Upper lobe of right lung (tissue), 1 donor: ENCODE measurements around the gene CNTD1. TPM values are rescaled to one million over a fixed set of nuclear protein-coding genes. Genes with fewer than 3 reads are reported as not detected.
A peak's percentile ranks its signal among the peaks of the same experiment; 100 is the strongest.

Source experiments
- ATAC-seq: fragments of 200-7000 bp; cut with Tn5 transposase; one replicate; pipeline ENCODE4 v1.9.1; 2020; ENCODE audit warnings: mild to moderate bottlenecking, moderate library complexity
- DNase-seq: peaks from one replicate; pipeline ENCODE4 v3.0.0-alpha.2; 2020
- H3K27ac ChIP-seq: fragments of 200-600 bp; one replicate; pipeline ENCODE4 v1.8.0; 2022
- H3K27me3 ChIP-seq: fragments of 200-600 bp; one replicate; pipeline ENCODE4 v1.8.0; 2022; ENCODE audit warnings: mild to moderate bottlenecking
- H3K36me3 ChIP-seq: fragments of 200-600 bp; one replicate; pipeline ENCODE4 v1.8.0; 2022
- H3K4me1 ChIP-seq: fragments of 200-600 bp; one replicate; pipeline ENCODE4 v1.8.0; 2022
- H3K4me3 ChIP-seq: fragments of 200-600 bp; one replicate; pipeline ENCODE4 v1.8.0; 2022; ENCODE audit warnings: mild to moderate bottlenecking
- H3K9me3 ChIP-seq: fragments of 200-600 bp; one replicate; pipeline ENCODE4 v1.8.0; 2022
- CTCF ChIP-seq: fragments of 200-600 bp; IDR thresholded peaks from one replicate; pipeline ENCODE4 v1.8.0; 2022; ENCODE audit warnings: antibody characterized with exemption
- intact Hi-C: fragments of 100-400 bp; cut with DNase I; formaldehyde crosslinking; loops from one replicate; pipeline ENCODE4 v1.11.0; 2022
- total RNA-seq: library from RNA; stranded (reverse); fragmentation: NEBNext Ultra II Directional; extraction: Animal tissue kit (Norgen Biotek cat#: 25700); gene quantifications from one replicate; pipeline ENCODE4 v1.2.1, GENCODE V29; 2021
- donor health status: DM: no; HTN: yes; CAD: no; lungs with severe emphysema.

CNTD1 gene
- total RNA-seq, 1 donor from 2014 or later = 0.14 TPM

- ATAC-seq (no peak), DNase-seq (no peak)
- peaks cover 4% of the 10 kb centered on the region for H3K4me1 ChIP-seq
- no peak overlapping the region for H3K27ac ChIP-seq
- no peaks in the 10 kb centered on the region for H3K9me3 ChIP-seq
- H3K4me3 ChIP-seq = no peak overlapping the region
- peaks cover 30% of the 10 kb centered on the region for H3K36me3 ChIP-seq
- intact Hi-C loops = no loop called here
- no peak for TF ChIP-seq CTCF
- H3K27me3 ChIP-seq = peaks cover 52% of the 10 kb centered on the region
These were observed 17.0 kb upstream of the CNTD1 start for GRCh38 chr17:42781639-42782165.

DNA sequence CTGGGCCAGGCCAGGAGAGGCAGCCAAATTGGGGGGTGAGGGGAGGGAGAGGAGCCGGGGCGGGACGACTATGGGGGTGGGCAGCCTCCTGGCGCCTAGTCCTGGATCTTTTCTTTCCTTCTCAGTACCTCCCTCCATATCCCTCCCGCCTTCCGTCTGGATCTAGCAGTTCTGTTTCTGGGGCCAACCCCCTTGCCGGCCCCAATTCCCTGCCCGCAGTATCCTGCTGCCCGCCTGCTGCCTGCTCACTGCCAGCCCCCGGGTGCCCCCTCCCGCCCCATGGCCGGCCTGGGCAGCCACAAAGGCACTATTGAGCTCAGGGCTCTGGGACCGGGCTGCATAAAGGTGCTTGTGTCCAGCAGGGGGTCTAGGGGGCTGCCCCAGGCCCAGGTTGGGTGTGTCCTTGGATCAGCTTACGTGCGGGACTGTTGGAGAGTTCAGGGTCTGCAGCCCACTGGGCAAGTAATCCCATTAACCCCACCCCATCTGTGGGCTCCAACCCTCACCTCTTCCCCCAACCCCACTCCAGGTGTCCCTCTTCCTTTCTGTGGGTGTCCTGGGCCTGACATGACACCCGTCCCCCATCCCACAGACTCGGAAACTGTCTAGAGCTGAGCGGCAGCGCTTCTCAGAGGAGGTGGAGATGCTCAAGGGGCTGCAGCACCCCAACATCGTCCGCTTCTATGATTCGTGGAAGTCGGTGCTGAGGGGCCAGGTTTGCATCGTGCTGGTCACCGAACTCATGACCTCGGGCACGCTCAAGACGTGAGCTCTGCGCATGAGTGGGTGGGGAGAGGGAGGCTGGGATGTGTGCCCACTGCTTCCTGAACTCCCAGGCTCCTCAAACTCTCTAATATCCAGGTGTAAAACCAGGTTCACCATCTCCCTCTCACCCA lies 16.2 kb upstream of the CNTD1 start:
- no peak for TF ChIP-seq CTCF
- Histone ChIP-seq H3K27ac (no peak overlapping the region), H3K27me3 (peaks cover 52% of the 10 kb centered on the region), H3K4me3 (no peak overlapping the region), H3K4me1 (peaks cover 4% of the 10 kb centered on the region), H3K36me3 (peaks cover 23% of the 10 kb centered on the region), H3K9me3 (no peaks in the 10 kb centered on the region)
- ATAC-seq (no peak), DNase-seq (no peak)
- intact Hi-C loops = no loop called here

DNA sequence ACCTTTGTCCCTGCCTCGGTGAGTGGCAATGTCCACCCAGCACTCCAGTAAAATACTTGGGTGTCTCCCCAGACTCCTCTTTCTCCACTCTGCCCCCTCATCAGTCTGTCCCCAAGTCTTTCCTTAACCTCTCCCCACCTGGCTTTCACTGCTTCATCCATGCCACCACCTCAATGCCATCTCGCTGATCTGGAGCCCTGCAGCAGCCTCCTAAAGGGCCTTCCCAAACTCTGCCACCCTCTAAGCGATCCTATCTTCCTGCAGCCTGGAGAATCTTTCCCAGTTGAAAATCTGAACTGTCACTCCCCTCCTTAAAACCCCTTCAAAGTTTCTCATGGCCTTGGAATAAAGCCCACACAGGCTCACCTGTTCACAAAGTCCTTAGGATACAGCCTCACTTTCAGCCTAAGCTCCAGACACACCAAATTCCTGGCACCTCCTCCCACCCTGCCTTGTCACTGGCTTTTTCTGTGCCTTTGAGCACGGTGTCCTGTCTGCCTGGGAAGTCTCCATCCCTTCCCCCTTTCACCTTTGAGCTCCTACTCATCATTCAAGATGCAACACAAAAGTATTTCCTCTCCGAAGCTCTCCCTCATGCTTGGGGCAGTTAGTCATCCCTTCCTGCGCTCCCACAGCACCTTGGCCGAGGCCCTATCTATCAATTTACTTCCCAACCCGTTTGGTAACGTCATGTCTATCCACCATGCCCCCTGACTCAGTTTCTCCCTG lies 15.4 kb upstream of the CNTD1 start:
- no peak for TF ChIP-seq CTCF
- H3K4me1 ChIP-seq = peaks cover 4% of the 10 kb centered on the region

DNA sequence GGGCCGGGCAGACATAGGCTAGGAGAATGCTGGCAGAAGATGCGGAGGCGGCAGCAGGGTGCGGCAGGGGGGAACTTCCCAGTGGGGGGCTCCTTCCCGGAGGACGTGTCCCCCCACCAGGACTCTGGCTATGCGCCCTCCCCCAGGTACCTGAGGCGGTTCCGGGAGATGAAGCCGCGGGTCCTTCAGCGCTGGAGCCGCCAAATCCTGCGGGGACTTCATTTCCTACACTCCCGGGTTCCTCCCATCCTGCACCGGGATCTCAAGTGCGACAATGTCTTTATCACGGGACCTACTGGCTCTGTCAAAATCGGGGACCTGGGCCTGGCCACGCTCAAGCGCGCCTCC lies 14.9 kb upstream of the CNTD1 start:
- TF ChIP-seq CTCF = no peak
- no peak for ATAC-seq
- Histone ChIP-seq H3K9me3 (no peaks in the 10 kb centered on the region), H3K27ac (no peak overlapping the region), H3K4me1 (peaks cover 4% of the 10 kb centered on the region), H3K36me3 (peaks cover 10% of the 10 kb centered on the region), H3K27me3 (peaks cover 61% of the 10 kb centered on the region), H3K4me3 (no peak overlapping the region)
- DNase-seq = no peak
- intact Hi-C loops = no loop called here

More for the DNA sequence above, 15.4 kb upstream of the CNTD1 start:
- Histone ChIP-seq H3K27me3 (peaks cover 60% of the 10 kb centered on the region), H3K27ac (no peak overlapping the region), H3K36me3 (peaks cover 15% of the 10 kb centered on the region), H3K9me3 (no peaks in the 10 kb centered on the region), H3K4me3 (no peak overlapping the region)
- DNase-seq = no peak
- no peak for ATAC-seq
- intact Hi-C loops = no loop called here

DNA sequence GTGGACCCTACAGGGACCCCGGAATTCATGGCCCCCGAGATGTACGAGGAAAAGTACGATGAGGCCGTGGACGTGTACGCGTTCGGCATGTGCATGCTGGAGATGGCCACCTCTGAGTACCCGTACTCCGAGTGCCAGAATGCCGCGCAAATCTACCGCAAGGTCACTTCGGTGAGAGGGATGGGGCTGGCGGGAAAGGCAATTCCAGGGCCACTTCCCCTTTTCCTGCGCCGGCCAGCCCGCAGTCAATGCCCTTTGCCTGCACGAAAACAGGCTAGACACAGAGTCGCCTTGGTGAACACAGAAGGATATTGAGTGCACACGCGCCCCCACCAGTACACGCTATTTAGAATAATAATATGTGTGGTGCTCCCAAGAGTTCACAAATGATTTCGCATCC lies 14.3 kb upstream of the CNTD1 start:
- no peak overlapping the region for H3K4me3 ChIP-seq
- peaks cover 61% of the 10 kb centered on the region for H3K27me3 ChIP-seq
- no peak overlapping the region for H3K27ac ChIP-seq
- TF ChIP-seq CTCF = no peak
- no peaks in the 10 kb centered on the region for H3K9me3 ChIP-seq
- ATAC-seq (peak; percentile 28), DNase-seq (no peak)
- H3K36me3 ChIP-seq = peaks cover 3% of the 10 kb centered on the region
- intact Hi-C loops = no loop called here
- H3K4me1 ChIP-seq = peaks cover 4% of the 10 kb centered on the region
